ENCODE measurements around the gene XDH. TPM values are rescaled to one million over a fixed set of nuclear protein-coding genes. Genes with fewer than 3 reads are reported as not detected.

The XDH gene
- total and polyA plus RNA-seq, 9 of the 15 experiments (the other 6 are each of a cell fraction or from before 2014, with no cell fraction given) = 0.04 to 0.06 TPM; not detected in 7

- H3K4me2 ChIP-seq (ENCODE audit: insufficient read depth, low read length) = no peak overlapping the region
- 0 out of 2 replicates have a peak, but pooled peaks cover 3% of the 10 kb centered on the region for H4K20me1 ChIP-seq (replicated peaks; ENCODE audit: control insufficient read depth, insufficient read depth, low read length)
- H2AFZ ChIP-seq (ENCODE audit: low read depth, low read length) = no peak overlapping the region
- intact Hi-C loops (cut with micrococcal nuclease) = no loop called here
- DNase-seq (ENCODE audit: extremely low read depth in 1 of 4, low spot score in 3 of 4) (no peak), FAIRE-seq (no peak), ATAC-seq (no peak)
- TF ChIP-seq, protein P1, sequence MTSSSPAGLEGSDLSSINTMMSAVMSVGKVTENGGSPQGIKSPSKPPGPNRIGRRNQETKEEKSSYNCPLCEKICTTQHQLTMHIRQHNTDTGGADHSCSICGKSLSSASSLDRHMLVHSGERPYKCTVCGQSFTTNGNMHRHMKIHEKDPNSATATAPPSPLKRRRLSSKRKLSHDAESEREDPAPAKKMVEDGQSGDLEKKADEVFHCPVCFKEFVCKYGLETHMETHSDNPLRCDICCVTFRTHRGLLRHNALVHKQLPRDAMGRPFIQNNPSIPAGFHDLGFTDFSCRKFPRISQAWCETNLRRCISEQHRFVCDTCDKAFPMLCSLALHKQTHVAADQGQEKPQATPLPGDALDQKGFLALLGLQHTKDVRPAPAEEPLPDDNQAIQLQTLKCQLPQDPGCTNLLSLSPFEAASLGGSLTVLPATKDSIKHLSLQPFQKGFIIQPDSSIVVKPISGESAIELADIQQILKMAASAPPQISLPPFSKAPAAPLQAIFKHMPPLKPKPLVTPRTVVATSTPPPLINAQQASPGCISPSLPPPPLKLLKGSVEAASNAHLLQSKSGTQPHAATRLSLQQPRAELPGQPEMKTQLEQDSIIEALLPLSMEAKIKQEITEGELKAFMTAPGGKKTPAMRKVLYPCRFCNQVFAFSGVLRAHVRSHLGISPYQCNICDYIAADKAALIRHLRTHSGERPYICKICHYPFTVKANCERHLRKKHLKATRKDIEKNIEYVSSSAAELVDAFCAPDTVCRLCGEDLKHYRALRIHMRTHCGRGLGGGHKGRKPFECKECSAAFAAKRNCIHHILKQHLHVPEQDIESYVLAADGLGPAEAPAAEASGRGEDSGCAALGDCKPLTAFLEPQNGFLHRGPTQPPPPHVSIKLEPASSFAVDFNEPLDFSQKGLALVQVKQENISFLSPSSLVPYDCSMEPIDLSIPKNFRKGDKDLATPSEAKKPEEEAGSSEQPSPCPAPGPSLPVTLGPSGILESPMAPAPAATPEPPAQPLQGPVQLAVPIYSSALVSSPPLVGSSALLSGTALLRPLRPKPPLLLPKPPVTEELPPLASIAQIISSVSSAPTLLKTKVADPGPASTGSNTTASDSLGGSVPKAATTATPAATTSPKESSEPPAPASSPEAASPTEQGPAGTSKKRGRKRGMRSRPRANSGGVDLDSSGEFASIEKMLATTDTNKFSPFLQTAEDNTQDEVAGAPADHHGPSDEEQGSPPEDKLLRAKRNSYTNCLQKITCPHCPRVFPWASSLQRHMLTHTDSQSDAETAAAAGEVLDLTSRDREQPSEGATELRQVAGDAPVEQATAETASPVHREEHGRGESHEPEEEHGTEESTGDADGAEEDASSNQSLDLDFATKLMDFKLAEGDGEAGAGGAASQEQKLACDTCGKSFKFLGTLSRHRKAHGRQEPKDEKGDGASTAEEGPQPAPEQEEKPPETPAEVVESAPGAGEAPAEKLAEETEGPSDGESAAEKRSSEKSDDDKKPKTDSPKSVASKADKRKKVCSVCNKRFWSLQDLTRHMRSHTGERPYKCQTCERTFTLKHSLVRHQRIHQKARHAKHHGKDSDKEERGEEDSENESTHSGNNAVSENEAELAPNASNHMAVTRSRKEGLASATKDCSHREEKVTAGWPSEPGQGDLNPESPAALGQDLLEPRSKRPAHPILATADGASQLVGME (CRISPR knock-in tag; IDR thresholded peaks at IDR 0.05) = no peak
- TF ChIP-seq ZNF12 (CRISPR knock-in tag; IDR thresholded peaks at IDR 0.05) (no peak), FOXA3 (CRISPR knock-in tag; conservative IDR thresholded peaks at IDR 0.05 in 1 of 2, IDR thresholded peaks at IDR 0.05 in 1 of 2) (no peak)
- BruUV-seq (replicated peaks) = no TSS peak
- no peak overlapping the region for H3K9ac ChIP-seq (ENCODE audit: insufficient read depth in 1 of 2, low read depth in 2 of 2, low read length in 2 of 2)
- H3K27ac ChIP-seq (ENCODE audit: extremely low read depth, low read depth, low read length) = no peak overlapping the region
- ChIA-PET CTCF (ENCODE audit: low intra/inter-chr PET ratio) (no interaction called here), POLR2A (no interaction called here)
- H3K79me2 ChIP-seq (ENCODE audit: control insufficient read depth, insufficient read depth, low read length) = no peaks in the 10 kb centered on the region
- H3K4me1 ChIP-seq (replicated peaks in 1 of 2; ENCODE audit: control insufficient read depth in 2 of 2, insufficient read depth in 2 of 2, low read length in 2 of 2) = no peaks in the 10 kb centered on the region
- in situ Hi-C loops (cut with MboI) = no loop called here
- peaks cover 0 to 24% of the 10 kb centered on the region in 2 experiments; a peak in 2 of 5 replicates for H3K27me3 ChIP-seq (ENCODE audit: control insufficient read depth in 2 of 2, insufficient read depth in 2 of 2, low read length in 2 of 2)
- H3K9me3 ChIP-seq (replicated peaks; ENCODE audit: control insufficient read depth, insufficient read depth, low read depth, low read length) = no peaks in the 10 kb centered on the region
- no peak overlapping the region for H3K4me3 ChIP-seq
- H3K9me1 ChIP-seq (ENCODE audit: control insufficient read depth, insufficient read depth, low read length) = no peaks in the 10 kb centered on the region
- no peaks in the 10 kb centered on the region for H3K36me3 ChIP-seq (ENCODE audit: control insufficient read depth, insufficient read depth, low read length)
- 1% methylated on average over 6 of the region's 6 CpGs for WGBS (ENCODE audit: insufficient coverage, low coverage, missing lambda C conversion rate)
These were observed 32.9 kb downstream of the XDH start for GRCh38 chr2:31381601-31382000.

Measured in K562 (cell line).